HG03097 (cell line): ENCODE results near the gene CA5B.
"Not testable (repeated sequence)": the region's sequence is repeated elsewhere in the genome, so short reads cannot be mapped to it uniquely, and the experiment has no call there.

Experiments
- ATAC-seq: cut with Tn5 transposase; IDR thresholded peaks from one replicate; pipeline ENCODE4 v1.9.1; 2021; ENCODE audit not compliant: unreplicated experiment, low FRiP score

Gene CA5B, protein sequence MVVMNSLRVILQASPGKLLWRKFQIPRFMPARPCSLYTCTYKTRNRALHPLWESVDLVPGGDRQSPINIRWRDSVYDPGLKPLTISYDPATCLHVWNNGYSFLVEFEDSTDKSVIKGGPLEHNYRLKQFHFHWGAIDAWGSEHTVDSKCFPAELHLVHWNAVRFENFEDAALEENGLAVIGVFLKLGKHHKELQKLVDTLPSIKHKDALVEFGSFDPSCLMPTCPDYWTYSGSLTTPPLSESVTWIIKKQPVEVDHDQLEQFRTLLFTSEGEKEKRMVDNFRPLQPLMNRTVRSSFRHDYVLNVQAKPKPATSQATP

DNA sequence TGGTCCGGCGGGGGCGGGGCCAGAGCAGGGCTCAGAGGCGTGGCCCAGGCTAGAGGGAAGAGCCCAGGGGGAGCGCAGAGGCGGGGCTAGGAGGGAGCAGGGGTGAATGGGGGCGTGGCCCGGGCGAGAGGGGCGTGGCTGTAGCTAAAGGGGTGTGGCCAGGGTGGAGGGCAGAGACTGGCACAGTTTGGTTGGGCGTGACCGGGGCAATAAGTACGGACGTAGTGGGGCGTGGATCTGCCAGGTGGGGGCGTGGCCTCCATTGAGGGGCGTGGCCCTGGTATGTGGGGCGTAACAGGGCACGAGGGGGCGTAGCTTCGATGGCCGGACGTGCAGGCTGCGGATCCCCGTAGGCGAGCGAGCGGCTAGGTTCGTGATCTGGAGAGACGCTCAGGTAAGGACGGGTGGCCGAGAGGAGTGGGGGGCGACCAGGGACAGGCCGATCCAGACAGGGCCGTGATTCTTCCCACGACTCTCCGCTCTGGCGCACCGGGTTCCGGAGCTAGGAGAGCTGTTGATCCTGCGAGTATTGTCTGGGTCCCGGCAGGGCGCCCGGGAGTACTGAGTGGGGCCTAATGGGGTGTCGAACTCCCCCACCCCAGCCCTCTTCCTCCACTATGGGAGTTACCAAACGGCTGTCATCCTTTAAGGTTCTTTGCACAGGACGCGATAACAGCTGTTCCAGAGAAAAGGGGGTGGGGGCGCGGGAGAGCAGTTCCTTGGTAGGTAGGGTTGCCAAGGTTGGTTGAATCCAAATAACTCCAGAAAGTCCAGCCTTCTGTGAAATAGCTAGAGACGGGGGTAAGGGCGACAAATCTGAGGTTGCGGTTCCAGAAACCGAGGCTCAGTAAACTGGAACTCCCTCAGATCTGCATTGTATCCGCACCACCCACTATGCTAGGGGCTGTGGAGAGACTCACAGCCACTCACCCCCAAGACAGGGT, at the start of gene CA5B:
Gene CA5B, plus strand, starts transcription at position 312 of the 944 bp plus-strand sequence. CDS start 11,754 bp downstream, outside the sequence.
- ATAC-seq = peak; percentile 94

DNA sequence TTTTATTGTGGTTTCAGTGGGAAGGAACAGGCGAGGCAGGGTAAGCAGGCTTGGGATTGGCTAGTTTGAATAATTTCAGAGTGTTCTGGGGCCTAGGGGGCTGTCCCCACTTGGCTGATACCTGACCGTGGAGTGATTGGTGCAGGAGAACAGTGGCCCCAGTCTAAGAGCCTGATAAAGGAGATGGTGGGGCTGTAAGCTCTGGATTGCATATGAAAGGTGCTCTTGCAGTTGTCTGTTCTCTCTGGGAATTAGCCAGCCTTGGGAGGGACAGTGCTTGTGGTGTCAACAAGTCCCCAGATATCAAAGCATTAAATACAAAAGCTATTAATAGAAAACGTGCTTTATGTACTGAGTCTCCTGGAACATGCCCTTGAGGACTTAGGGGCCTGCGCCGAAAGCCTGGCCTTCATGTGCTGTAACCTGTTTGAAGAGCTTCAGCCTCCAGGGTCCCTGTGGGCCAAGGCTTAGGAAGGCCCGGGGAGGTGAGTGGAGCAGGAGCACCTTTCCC, 43.1 kb upstream of the CA5B start:
- no peak for ATAC-seq

DNA sequence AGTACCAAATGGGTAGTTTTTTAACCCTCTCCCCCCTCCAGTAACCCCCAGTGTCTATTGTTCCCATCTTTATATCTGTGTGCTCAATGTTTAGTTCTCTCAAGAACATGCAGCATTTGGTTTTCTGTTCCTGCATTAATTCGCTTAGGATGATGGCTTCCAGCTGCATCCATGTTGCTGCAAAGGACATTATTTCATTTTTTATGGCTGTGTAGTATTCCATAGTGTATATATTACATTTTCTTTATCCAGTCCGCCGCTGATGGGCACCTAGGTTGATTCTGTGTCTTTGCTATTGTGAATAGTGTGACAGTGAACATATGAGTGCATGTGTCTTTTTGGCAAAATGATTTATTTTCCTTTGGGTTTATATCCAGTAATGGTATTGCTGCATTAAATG, 41.6 kb upstream of the CA5B start:
- ATAC-seq = no peak

DNA sequence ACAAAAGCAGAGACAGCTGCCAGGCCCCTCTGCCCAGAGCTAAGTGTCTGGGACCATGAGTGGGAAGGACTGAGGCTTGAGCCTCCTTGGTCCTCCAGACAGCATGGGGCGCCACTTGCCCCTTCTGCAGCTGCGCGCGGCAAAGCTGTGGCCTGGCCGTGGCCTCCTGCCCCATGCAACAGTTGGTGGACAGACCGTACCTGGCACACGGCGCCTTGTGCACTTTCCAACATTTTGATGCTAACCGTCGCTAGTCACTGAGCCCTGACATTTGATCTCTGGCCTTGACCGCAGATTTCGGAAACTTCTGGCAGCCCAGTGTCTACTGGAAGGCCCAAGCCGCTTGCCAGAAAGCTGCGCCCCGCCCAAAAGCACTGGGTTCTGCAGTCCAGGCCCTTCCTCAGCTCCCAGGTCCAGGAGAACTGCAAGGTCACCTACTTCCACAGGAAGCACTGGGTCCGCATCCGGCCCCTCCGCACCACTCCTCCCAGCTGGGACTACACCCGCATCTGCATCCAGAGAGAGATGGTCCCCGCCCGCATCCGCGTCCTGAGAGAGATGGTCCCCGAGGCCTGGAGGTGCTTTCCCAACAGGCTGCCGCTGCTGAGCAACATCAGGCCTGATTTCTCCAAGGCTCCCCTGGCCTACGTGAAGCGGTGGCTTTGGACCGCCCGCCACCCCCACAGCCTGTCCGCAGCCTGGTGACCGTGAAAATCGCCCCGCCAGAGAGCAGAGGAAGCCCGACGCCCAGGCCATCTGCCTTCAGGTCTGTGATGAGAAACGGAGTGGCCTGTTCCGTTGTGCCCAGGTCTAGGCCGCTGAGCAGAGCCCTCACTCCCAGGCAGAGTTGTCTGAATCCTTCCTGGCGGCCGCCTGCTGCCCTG, 35.3 kb upstream of the CA5B start:
- no peak for ATAC-seq

DNA sequence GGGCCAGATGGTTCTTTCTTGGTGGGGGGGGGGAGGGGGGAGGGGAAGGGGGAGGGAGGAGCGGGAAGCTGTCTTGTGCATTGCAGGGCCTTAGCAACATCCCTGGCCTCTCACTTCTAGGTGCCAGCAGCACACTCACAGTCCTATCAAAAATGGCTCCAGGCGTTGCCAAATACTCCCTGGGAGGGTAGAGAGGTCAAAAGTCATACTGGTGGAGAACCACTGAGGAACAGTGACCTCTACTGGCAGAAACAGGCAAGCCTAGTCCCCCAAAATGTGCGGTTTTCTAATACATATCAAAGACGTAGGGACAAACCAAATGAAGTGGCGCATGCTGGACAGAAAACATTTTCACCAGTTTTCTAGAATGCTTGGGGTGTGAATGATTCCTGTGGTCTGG, 34.3 kb upstream of the CA5B start:
- ATAC-seq = not testable (repeated sequence)

DNA sequence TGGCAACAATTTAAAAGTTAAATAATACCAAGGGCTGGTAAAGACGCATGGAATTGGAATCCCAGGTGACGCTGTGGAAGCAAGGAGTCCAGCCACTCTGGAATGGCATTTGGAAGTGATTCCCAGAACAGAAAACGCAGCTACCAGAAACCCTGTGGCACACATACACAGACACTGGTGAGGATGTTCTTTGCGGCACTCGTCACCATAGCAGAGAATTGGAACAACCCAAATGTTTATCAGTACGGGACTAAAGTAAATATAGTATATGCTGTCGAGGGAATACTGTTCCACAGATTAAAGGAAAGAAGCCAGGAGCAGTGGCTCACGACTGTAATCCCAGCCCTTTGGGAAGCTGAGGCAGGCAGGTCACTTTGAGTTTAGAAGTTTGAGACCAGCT, 33.8 kb upstream of the CA5B start:
- ATAC-seq = not testable (repeated sequence)

DNA sequence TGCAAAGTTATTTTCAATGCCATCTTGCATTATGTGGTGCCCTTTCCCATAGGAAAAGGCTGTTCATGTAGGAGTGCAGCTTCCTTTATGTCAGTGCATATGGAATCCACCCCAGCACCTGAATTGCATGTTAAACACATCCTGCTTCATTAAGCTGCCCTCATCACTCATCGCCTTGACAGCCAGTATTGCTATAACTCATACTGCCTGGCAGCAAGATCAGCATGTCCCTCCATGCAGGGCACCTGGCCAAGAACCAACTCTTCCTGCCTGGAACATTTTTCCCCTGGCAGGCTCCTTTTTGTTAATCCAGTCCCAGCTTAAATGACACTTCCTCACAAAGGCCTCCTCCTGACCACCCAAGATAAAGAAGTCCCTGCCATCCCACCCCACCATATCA, 23.5 kb upstream of the CA5B start:
- no peak for ATAC-seq

DNA sequence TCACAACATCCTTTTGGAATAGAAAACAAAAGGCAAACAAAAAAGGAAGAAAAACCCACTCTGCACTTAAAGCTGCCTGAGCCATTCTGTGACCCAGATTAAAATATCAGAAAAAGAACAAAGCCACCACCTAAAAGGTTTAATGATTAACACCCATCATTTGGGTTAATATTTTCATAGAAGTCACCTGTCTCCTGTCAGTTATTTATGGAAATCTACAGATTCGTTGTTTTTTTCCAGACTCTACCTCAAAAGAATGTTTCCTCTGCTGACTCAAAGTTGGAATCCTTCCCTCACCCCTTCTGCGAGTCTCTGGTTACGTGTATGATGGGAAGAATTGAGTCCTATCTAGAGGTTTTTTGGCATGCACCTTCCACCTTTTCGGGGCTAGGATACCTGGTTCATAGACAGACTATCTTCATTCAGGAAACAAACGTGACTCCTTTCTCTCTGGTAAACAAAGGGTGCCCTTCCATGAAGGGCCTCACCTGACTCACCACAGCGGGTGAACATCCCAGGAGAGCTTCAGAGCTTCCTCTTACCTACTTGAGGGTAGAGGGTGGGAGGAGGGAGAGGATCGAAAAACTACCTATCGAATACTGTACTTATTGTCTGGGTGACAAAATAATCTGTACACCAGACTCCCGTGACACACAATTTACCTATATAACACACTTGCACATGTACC, 19.6 kb upstream of the CA5B start:
- no peak for ATAC-seq

DNA sequence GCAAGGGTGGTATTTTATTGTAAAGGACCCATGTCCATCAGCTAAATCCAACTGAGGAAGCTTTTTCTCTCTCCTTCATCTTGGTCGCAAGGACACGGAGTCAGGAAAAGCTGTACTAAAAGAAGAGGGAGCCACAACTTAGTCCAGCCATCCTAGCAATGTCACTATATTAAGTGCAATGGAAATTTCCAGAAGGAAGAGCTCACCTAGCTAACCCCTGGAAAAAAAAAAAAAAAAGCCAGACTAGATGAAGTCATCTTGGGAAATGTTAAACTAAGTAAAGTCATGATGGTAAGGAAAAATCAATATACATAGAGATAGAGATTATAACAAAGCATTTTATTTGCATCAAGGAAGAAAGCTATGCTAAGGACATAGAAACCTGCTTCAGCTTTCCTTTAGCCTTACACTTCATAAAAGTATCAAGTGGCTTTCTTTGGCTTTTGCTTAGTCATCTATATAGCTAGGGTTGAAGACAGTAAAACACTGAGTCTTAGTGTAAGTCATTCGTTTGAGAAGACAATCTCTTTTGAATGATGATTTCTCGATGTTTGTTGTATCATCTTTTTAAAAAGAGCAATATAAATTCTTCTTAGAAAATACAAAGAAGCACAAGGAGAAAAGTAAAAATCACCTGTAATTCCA, 18.6 kb upstream of the CA5B start:
- ATAC-seq = no peak

DNA sequence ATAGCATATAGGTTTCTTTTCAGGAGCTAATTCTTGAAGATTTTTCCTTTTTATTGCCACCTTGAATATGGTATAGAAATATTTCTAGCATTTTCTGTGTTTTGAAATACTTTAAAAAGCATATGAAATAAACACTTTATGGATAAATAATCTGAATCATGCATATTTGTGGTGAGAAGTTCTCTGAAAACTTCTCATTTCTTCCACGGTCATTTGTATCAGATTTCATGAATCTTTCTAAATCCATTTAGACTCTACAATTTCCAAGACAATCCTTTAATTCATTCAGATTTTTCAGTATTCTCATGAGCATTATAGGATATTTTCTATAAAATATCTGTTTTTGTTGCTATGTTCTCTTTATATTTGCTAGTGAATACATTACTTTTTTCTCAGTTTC, 16.2 kb upstream of the CA5B start:
- no peak for ATAC-seq

DNA sequence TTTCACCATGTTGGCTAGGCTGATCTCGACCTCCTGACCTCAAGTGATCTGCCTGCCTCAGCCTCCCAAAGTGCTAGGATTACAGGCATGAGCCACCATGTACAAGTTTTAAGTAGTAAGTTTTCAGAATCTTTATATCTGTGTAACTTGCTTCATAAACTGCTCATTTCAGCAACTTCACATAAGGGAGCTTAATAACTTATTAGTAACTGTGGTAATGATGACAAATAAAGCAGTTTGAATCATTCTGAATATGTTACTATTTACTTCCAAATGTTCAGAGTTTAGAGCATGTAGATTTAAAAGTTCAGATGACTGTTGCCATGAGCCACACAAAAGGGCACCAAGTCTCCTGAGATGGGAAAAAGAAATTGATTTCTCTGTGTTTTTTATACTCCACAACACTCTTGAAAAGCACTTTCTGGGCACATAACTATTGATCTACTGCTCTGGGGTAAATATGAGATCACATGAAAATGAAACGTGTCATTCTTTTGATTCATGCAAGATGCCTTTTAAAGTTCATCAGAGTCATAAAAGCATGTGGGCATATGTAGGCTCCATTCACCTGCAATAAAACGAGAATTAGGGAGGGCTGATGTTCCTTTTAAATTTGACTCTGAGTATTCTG, 14.1 kb upstream of the CA5B start:
- ATAC-seq = no peak

DNA sequence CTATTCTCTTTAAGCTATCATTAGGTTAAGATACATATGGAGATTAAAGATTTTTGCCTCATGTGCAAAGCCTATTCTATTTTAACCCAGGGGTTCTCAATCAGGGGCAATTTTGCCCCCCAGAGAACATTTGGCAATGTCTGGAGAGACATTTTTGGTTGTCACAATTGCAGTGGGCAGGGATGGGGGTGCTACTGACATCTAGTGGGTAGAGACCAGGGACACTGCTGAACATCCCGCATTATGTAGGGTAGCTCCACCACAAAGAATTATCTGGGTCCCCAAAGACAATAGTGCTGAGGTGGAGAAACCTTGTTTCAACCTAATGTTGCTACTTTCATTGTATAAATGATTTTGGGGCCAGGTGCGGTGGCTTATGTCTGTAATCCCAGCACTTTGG, 13.2 kb upstream of the CA5B start:
- no peak for ATAC-seq

DNA sequence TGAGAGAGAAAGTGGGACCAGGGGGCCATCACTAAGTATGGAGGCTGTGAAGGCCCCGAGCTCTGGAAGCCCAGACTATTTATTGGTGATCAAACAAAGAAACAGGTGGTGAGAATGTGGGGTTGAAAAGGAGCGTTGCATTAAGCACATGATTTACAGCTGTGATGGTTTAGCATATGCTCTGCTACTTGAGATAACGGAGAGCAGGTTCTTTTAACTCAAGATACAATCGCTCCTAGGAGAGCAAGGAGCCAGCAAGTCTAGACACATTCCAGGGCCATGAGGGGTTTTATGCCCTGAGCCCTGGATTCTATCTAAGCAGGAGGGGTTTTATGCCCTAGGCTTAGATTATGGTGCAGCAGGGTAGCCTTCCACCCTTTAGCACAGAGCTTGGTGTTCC, 6.7 kb upstream of the CA5B start:
- not testable (repeated sequence) for ATAC-seq

DNA sequence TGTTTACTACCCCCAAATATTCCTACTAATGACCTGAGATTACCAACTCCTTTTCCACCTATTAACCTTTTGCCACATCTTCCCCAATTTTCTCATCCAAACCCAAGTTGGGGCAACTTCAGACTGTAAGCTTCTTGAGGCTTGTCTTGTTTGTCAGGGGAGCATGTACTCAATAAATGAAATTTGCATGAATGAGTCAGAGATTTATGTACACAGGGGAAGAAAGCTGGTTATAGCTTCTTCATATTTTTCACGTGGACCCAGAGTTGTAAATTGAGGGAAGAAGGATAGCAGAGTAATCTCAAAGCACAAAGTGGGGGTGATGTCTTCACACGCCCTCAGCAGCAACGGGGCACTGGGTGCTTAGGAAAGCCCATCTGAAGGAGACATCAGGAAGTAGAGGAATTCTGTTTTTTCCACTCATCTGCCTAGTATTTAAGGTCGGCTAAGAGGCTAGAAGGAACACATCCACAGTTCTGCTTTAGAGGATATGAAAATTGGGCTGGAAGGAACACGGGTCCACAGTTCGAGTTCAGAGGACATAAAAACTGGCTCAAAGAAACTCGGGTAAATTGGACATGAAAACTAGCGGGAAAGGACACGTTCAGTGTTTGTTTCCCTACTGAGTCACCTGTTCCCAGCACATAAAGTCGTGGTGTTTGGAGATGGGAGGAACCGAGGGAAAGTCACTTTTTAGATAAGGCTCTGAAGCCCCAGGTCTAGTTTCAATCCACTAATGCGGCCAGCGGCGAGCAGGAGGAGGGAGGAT, 696 bp upstream of the CA5B start:
- no peak for ATAC-seq

DNA sequence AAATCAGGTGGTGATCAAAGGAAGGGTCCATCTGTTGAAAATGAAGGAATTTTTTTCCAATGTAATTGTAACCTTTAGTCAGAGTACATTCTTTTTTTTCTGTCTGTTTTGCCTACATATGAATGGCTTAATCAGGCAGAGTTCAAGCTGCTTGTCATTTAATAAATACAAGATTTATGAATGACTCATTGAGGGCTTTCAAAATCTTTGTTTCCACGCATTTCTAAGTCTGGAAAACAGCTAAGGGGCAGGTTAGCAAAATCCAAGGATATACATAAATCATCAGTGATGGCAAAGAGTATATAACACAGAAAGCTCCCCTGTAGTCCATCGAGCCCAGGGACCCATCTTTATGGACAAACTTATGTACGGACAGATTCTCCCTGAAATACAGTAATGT, 1.8 kb downstream of the CA5B start:
- ATAC-seq = no peak

DNA sequence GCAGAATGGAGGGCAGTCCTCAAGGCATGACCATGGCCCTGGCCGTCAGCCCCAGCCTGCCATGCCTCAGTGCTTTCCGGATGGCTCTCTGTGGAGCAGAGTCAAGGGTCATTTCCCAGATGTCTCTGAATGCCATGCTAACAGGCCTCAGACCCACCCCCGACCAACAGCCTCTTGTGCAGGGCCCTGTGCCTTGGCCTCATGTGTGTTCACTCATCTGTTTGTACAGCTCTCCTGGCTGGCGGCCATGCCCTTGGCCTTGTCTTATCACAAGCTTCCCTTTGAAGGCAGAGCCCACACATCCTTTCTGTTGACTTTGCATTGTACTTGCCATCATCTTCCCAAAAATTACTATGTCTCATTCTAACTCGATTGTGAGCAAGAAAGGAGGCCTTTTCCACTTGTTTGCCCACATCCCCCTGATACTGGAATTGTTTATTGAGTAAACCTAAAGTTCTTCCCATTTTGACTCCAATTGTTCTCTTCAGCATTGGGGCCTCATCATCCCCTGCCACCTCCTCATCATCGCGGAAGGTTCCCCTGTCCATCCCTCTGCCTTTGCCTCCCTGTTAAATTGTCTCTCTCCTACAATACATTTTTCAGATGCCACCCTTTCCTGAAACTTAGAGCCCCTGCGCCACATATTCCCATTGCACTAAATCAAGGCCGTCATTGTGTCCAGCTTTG, 6.3 kb downstream of the CA5B start:
- no peak for ATAC-seq

DNA sequence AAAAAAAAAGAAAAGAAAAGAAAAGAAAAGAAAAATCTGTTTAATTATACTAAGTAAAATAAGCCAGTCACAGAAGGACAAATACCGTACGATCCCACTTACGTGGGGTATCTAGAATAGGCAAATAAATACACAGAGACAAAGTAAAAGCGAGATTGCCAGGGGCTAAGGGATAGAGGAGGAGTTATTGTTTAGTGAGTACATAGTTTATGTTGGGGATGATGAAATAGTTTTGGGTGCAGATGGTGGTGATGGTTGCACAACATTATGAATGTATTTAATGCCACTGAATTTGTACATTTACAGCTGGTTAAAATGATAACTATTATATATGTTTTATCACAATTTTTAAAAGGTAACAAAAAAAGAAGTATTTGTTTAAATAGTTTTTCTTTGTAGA, 7.1 kb downstream of the CA5B start:
- no peak for ATAC-seq

DNA sequence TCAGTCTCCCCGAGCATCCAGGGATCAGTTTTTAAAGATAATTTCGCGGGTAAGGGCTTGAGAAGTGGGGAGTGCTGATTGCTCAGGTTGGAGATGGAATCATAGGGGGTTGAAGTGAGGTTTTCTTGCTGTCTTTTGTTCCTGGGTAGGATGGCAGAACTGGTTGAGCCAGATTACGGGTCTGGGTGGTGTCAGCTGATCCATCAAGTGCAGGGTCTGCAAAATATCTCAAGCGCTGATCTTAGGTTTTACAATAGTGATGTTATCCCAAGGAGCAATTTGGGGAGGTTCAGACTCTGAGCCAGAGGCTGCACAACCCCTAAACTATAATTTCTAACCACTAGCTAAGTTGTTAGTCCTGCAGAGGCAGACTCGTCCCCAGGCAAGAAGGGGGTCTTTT, 8.6 kb downstream of the CA5B start:
- ATAC-seq = not testable (repeated sequence)
